HEK293T (cell line): ENCODE measurements around the gene BLOC1S3.

Experiments used
- ARNT ChIP-seq: fragments of 450-650 bp; IDR thresholded peaks from 2 replicates; pipeline ENCODE4 v1.6.1; 2017; ENCODE audit warnings: mild to moderate bottlenecking
- CTBP1 ChIP-seq: fragments of 450-650 bp; IDR thresholded peaks from 2 replicates; pipeline ENCODE4 v1.6.1; 2016; ENCODE audit warnings: borderline replicate concordance
- ELF4 ChIP-seq: fragments of 450-650 bp; IDR thresholded peaks from 2 replicates; pipeline ENCODE4 v1.6.1; 2017; ENCODE audit warnings: antibody characterized with exemption
- FOXA1 ChIP-seq: fragments of 450-650 bp; IDR thresholded peaks from 2 replicates; pipeline ENCODE4 v1.6.1; 2016; ENCODE audit warnings: mild to moderate bottlenecking
- FOXM1 ChIP-seq: fragments of 450-650 bp; IDR thresholded peaks from 2 replicates; pipeline ENCODE4 v1.6.1; 2017; ENCODE audit warnings: mild to moderate bottlenecking, borderline replicate concordance
- L3MBTL2 ChIP-seq: fragments of 450-650 bp; conservative IDR thresholded peaks from 2 replicates; pipeline ENCODE4 v1.6.1; 2016; ENCODE audit warnings: mild to moderate bottlenecking
- SP1 ChIP-seq: fragments of 450-650 bp; IDR thresholded peaks from 2 replicates; pipeline ENCODE4 v1.6.1; 2017
- SUZ12 ChIP-seq: fragments of 450-650 bp; IDR thresholded peaks from 2 replicates; pipeline ENCODE4 v1.6.1; 2016; ENCODE audit warnings: mild to moderate bottlenecking
- TARDBP ChIP-seq: fragments of 450-650 bp; IDR thresholded peaks from 2 replicates; pipeline ENCODE4 v1.6.1; 2016
- ZNF384 ChIP-seq: fragments of 450-650 bp; IDR thresholded peaks from 2 replicates; pipeline ENCODE4 v1.6.1; 2016
- TF ChIP-seq, protein P1 (sequence below): fragments of 450-650 bp; IDR thresholded peaks from 2 replicates; pipeline ENCODE4 v1.6.1; 2016

DNA sequence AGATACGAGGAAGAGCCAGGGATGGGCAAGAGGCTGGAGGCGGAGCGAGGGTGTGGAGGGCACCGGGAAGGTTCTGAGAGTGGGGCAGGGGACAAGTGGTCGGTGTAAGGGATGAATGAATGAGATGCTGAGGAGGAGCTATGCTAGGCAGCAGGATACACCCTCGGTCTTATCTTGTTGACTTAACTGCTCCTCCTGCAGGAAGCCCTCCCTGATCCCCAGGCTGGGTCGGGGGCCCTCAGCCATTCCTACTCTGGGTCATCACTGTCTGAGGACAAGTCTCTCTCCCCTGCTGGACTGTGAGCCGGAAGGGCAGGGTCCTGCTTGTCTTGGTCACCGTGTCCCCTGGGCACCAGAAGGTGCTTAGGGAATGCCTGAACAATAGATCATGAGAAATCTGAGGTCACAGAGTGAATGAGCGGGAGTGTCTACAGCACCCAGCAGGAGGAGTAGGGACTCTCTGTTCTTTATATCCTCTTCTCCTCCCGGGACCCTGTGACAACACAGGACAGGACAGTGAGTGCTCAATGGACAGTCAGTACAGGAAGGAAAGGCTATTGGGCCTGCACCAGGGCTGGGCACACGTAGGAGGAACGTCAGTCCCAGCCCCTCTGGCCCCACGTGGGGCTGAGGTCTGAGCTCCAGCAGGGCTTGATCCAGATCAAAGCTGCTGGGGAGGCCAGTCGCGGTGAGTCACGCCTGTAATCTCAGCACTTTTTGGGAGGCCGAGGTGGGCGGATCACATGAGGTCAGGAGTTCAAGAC is 24.3 kb upstream of the BLOC1S3 start:
- TF ChIP-seq SUZ12 (no peak), SP1 (no peak), CTBP1 (no peak), L3MBTL2 (no peak), ZNF384 (no peak), TARDBP (no peak), ARNT (no peak), ELF4 (no peak), FOXA1 (no peak), FOXM1 (no peak)
- TF ChIP-seq, protein P1, sequence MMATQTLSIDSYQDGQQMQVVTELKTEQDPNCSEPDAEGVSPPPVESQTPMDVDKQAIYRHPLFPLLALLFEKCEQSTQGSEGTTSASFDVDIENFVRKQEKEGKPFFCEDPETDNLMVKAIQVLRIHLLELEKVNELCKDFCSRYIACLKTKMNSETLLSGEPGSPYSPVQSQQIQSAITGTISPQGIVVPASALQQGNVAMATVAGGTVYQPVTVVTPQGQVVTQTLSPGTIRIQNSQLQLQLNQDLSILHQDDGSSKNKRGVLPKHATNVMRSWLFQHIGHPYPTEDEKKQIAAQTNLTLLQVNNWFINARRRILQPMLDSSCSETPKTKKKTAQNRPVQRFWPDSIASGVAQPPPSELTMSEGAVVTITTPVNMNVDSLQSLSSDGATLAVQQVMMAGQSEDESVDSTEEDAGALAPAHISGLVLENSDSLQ, result no peak
